Body of pancreas (tissue), 4 donors: ENCODE measurements around the gene MYO7B. TPM values are rescaled to one million over a fixed set of nuclear protein-coding genes. Genes with fewer than 3 reads are reported as not detected.

Experiments used
- ATAC-seq: fragments of 150-250 bp; one replicate; pipeline ENCODE4 v1.9.1; 2016
- DNase-seq, 4 donors: peaks; one replicate each; pipeline ENCODE4 v3.0.0-alpha.2; 2019
- H3K27ac ChIP-seq, 4 donors: fragments of 200-600 bp; sonication (generic); 1 replicate in 3 of 4; 2 replicates in 1 of 4; pipeline versions ENCODE4 v1.5.1 to v1.6.1; 2016 to 2019; ENCODE audit warnings: mild to moderate bottlenecking in 1 of 4, mixed read lengths in 1 of 4, moderate library complexity in 1 of 4
- H3K27me3 ChIP-seq, 2 donors: fragments of 200-600 bp; sonication (generic); one replicate each; pipeline ENCODE4 v1.6.0; 2016; ENCODE audit warnings: mild to moderate bottlenecking in 1 of 2
- H3K36me3 ChIP-seq, 2 donors: fragments of 200-600 bp; sonication (generic); replicated peaks in 1 of 2; 2 replicates each; pipeline ENCODE4 v1.5.1; 2016; ENCODE audit warnings: low read depth in 2 of 2; ENCODE audit not compliant: insufficient read depth in 1 of 2
- H3K4me1 ChIP-seq: fragments of 200-600 bp; sonication (generic); one replicate; pipeline ENCODE4 v1.6.0; 2016
- H3K4me3 ChIP-seq, 2 donors: fragments of 200-600 bp; sonication (generic); 1 replicate in 1 of 2; 2 replicates in 1 of 2; pipeline ENCODE4 v1.5.1; 2016 to 2019
- H3K9me3 ChIP-seq, 3 donors: fragments of 200-600 bp; sonication (generic); 1 replicate in 2 of 3; 2 replicates in 1 of 3; pipeline ENCODE4 v1.5.1; 2016
- POLR2A ChIP-seq, 3 donors: fragments of 450-650 bp; IDR thresholded peaks; one replicate each; pipeline ENCODE4 v1.6.1; 2016; ENCODE audit warnings: antibody characterized with exemption in 3 of 3, mild to moderate bottlenecking in 2 of 3
- WGBS, 2 donors: methylation state at CpG; one replicate each; pipeline ENCODE4 v1.1.5; 2017; 5-methylcytosine and 5-hydroxymethylcytosine counted together
- intact Hi-C: fragments of 100-400 bp; cut with DNase I; formaldehyde crosslinking; loops from one replicate; pipeline ENCODE4 v1.15.1; 2023
- total RNA-seq, 2 donors: library from RNA; depleted of rRNA; stranded (reverse); fragments of >200 nt; gene quantifications; one replicate each; pipeline ENCODE4 v1.1.0, GENCODE V29; 2016
- TF ChIP-seq, protein P1 (sequence below), 7 experiments: fragments of 450-650 bp in 4 of 7; fragments of 200-600 bp in 3 of 7; sonication (generic) in 3 of 7; IDR thresholded peaks; one replicate each; pipeline ENCODE4 v1.5.1; 2016 to 2019; ENCODE audit warnings: antibody characterized with exemption in 7 of 7

Gene MYO7B
- total RNA-seq, 2 donors from 2014 or later = 0.33 to 1.8 TPM

DNA sequence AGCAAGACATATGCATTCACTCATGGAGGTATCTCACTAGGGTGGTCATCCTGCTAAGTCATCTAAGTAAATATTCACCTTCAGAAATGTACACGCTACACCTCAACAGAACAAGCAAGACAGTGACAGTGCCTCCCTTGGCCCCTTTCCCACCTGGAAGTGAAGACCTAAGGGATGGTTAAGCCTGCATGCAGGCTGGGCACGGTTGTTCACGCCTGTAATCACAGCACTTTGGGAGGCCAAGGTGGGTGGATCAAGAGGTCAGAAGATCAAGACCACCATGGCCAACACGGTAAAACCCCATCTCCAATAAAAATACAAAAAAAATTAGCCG lies 135.4 kb downstream of the MYO7B start:
- WGBS, 2 donors = 70 to 76% methylated on average over 5 of the region's 5 CpGs
- no peak overlapping the region for H3K4me3 ChIP-seq

DNA sequence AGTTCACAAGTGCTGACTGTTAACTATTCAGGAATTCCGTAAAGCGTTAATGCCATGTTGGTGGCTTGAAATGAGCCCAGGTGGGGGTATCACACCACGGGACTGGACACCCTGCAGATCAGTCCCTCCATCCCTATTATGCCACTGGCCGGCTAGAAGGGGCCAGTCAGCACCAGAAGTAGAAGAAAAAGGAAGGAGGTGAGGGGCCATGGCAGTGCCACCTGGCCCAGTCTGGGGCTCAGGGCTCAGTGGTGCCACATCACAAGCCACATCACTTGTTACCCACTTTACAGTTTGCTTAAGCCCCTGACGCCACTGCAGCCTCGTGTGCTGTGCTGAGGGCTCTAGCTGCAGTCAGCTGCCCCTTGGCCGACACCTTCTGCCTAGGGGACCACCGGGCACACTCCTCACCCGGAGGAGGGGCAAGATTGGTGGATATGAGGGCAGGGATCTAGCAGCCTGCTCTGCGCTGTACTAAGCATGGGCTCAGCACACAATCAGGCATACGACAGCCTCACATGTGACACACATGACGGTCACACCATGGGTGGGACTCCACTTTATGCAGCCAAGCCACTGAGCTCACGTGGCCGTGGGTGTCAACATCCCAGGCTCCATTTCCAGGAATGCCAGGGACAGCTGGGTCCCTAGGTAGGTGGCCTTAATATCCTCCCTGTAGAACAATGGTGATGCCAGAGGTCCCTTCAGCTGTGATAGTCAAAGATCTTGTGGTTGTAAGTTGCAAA lies 136.2 kb downstream of the MYO7B start:
- no peaks in the 10 kb centered on the region for H3K36me3 ChIP-seq
- peaks cover 0 to 6% of the 10 kb centered on the region in 2 donors for H3K27me3 ChIP-seq
- DNase-seq = peak in 1 of 4 donors; percentile 0
- WGBS, 2 donors = 66 to 69% methylated on average over 8 to 14 of the region's 14 CpGs
- peaks cover 13% of the 10 kb centered on the region for H3K4me1 ChIP-seq
- no peaks in the 10 kb centered on the region for H3K9me3 ChIP-seq
- H3K4me3 ChIP-seq = no peak overlapping the region
- ATAC-seq = no peak
- intact Hi-C loops = no loop called here
- TF ChIP-seq POLR2A (IDR thresholded peaks at IDR 0.05) = no peak
- TF ChIP-seq, protein P1, sequence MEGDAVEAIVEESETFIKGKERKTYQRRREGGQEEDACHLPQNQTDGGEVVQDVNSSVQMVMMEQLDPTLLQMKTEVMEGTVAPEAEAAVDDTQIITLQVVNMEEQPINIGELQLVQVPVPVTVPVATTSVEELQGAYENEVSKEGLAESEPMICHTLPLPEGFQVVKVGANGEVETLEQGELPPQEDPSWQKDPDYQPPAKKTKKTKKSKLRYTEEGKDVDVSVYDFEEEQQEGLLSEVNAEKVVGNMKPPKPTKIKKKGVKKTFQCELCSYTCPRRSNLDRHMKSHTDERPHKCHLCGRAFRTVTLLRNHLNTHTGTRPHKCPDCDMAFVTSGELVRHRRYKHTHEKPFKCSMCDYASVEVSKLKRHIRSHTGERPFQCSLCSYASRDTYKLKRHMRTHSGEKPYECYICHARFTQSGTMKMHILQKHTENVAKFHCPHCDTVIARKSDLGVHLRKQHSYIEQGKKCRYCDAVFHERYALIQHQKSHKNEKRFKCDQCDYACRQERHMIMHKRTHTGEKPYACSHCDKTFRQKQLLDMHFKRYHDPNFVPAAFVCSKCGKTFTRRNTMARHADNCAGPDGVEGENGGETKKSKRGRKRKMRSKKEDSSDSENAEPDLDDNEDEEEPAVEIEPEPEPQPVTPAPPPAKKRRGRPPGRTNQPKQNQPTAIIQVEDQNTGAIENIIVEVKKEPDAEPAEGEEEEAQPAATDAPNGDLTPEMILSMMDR (IDR thresholded peaks at IDR 0.05) = no peak
- no peak overlapping the region for H3K27ac ChIP-seq

More for the DNA sequence above, 135.4 kb downstream of the MYO7B start:
- Histone ChIP-seq H3K27me3 (peaks cover 0 to 5% of the 10 kb centered on the region in 2 donors), H3K36me3 (no peaks in the 10 kb centered on the region), H3K27ac (no peak overlapping the region), H3K4me1 (peaks cover 10% of the 10 kb centered on the region), H3K9me3 (no peaks in the 10 kb centered on the region)
- DNase-seq (no peak), ATAC-seq (no peak)
- TF ChIP-seq, protein P1 (IDR thresholded peaks at IDR 0.05) = no peak
- no peak for TF ChIP-seq POLR2A (IDR thresholded peaks at IDR 0.05)
- intact Hi-C loops = no loop called here

DNA sequence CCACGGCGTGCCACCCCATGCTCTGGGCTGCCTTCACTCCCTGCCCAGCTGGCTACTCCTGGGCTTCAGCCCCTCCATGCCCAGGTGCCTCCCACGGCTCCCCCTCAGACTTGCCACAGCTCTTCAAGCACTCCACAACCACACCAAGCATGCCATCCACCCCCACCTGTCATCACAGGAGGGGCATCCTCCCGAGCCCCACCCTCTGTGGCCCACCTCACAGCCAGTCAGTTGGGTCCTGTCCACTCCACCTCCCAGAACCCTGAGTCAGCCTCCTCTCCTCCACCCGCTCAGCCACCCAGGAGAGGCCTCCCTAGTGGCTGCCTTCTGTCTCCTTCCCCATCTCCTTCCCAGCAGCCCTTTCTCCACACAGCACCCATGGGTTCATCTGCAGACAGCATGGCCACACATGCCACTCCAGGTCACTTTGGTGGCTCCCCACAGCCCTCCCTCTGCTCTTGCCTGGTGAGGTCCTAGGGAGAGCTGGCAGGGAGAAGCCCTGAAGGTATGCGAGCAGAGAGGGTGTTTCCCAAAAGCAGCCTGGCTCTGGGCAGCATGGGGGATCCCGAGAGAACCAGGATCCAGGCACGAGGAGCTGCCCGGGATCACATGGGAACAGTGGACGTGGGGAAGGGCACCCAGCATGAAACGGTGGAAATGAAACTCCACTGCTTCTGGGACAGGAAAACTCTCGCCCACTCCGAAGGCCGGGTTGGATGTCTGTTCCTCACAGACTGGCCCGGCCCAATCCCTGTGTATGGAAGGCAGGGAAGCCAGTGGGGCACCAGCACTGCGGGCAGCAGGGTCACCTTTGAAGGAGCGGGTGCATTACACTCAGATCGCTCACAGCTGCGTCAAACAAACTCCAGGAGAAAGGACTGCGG lies 137.1 kb downstream of the MYO7B start:
- WGBS, 2 donors = 68 to 76% methylated on average over 20 of the region's 20 CpGs
- Histone ChIP-seq H3K4me1 (peaks cover 13% of the 10 kb centered on the region), H3K27ac (peak overlapping the region in 1 of 4 donors; percentile 19), H3K4me3 (no peak overlapping the region), H3K9me3 (no peaks in the 10 kb centered on the region), H3K27me3 (peaks cover 0 to 6% of the 10 kb centered on the region in 2 donors), H3K36me3 (no peaks in the 10 kb centered on the region)
- ATAC-seq (no peak), DNase-seq (peak in 1 of 4 donors; percentile 1)
- no peak for TF ChIP-seq POLR2A (IDR thresholded peaks at IDR 0.05)
- TF ChIP-seq, protein P1 (IDR thresholded peaks at IDR 0.05) = no peak
- intact Hi-C loops = no loop called here

DNA sequence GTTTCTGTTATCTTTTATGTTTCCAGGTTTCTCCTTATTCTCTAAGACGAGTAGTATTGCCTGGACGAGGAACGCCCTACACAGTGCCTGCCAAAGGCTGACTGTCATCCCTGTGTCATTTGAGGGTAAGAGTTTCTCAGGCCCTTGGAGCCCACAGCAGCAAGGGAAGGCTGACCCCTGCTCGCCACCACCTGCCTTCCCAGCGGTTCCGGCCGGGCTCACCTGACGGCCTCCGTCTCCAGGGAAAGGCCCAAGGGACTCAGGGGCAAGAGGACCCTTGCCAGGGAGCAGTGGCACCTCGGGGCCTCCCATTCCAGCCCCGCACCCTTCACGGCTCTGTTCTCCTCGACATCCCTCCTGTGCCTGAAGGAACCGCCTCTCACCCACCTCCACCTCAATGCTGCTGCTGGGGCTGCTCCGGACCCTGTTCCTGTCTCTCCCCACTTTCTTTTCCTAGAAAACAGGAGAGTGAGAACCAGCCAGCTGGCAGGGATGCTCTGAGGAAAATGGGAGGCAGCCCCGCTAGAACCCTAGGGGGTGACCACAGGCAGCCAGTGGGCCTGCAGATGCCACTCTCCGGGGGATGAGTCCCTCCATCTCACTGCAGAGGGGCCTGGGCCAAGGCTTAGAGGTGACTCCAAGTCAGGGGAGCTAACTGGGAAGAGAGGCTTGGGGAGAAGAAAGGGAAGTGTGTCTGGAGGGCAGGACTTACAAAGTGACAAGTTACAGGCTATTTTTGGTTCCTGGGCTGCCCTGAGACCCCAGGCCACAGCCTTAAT lies 138.0 kb downstream of the MYO7B start:
- peaks cover 0 to 6% of the 10 kb centered on the region in 2 donors for H3K27me3 ChIP-seq
- no peaks in the 10 kb centered on the region for H3K9me3 ChIP-seq
- H3K36me3 ChIP-seq = no peaks in the 10 kb centered on the region
- DNase-seq (peak in 1 of 4 donors; percentile 1), ATAC-seq (no peak)
- intact Hi-C loops = no loop called here
- TF ChIP-seq, protein P1 (IDR thresholded peaks at IDR 0.05) = no peak
- no peak for TF ChIP-seq POLR2A (IDR thresholded peaks at IDR 0.05)
- H3K4me1 ChIP-seq = peaks cover 13% of the 10 kb centered on the region
- WGBS, 2 donors = 79 to 91% methylated on average over 16 to 17 of the region's 17 CpGs
- peak overlapping the region in 2 of 4 donors; percentile 28 to 29 for H3K27ac ChIP-seq
- H3K4me3 ChIP-seq = no peak overlapping the region
